MM.1S (cell line): ENCODE measurements around the gene SYNRG.

Experiments
- DNase-seq: peaks from one replicate; pipeline ENCODE4 v3.0.0-alpha.2; 2015
- H2AFZ ChIP-seq: fragments of 300-600 bp; sonication (generic); 2 replicates; pipeline ENCODE4 v1.6.0; 2016; ENCODE audit warnings: antibody characterized with exemption, low read length
- H3F3A ChIP-seq: fragments of 300-600 bp; sonication (generic); 2 replicates; pipeline ENCODE4 v1.6.1; 2016; ENCODE audit warnings: mild to moderate bottlenecking, antibody characterized with exemption, low read length, moderate library complexity, mixed read lengths; ENCODE audit not compliant: insufficient read depth
- H3K27ac ChIP-seq: fragments of 300-600 bp; sonication (generic); 2 replicates; pipeline ENCODE4 v1.5.1; 2016; ENCODE audit warnings: mild to moderate bottlenecking, low read length
- H3K27me3 ChIP-seq: fragments of 300-600 bp; sonication (generic); replicated peaks from 2 replicates; pipeline ENCODE4 v1.6.0; 2016; ENCODE audit warnings: low read length; ENCODE audit not compliant: insufficient read depth
- H3K36me3 ChIP-seq: fragments of 300-600 bp; sonication (generic); replicated peaks from 2 replicates; pipeline ENCODE4 v1.6.1; 2016; ENCODE audit warnings: mild to moderate bottlenecking, low read length, mixed read lengths; ENCODE audit not compliant: insufficient read depth
- H3K4me1 ChIP-seq: fragments of 300-600 bp; sonication (generic); 2 replicates; pipeline ENCODE4 v1.6.1; 2016; ENCODE audit warnings: low read length, mixed read lengths
- H3K4me2 ChIP-seq: fragments of 300-600 bp; sonication (generic); 2 replicates; pipeline ENCODE4 v1.6.0; 2016; ENCODE audit warnings: low read depth, low read length
- H3K4me3 ChIP-seq: fragments of 300-600 bp; sonication (generic); 2 replicates; pipeline ENCODE4 v1.5.1; 2016; ENCODE audit warnings: low read length, mixed read lengths
- H3K79me2 ChIP-seq: fragments of 300-600 bp; sonication (generic); 2 replicates; pipeline ENCODE4 v1.6.1; 2016; ENCODE audit warnings: mixed run types, low read length, mixed read lengths
- H3K9ac ChIP-seq: fragments of 300-600 bp; sonication (generic); 2 replicates; pipeline ENCODE4 v1.6.1; 2016; ENCODE audit warnings: low read length, mixed read lengths
- H3K9me2 ChIP-seq: fragments of 300-600 bp; sonication (generic); replicated peaks from 2 replicates; pipeline ENCODE4 v1.6.1; 2016; ENCODE audit warnings: mild to moderate bottlenecking, low read length, mixed read lengths; ENCODE audit not compliant: insufficient read depth
- H3K9me3 ChIP-seq: fragments of 300-600 bp; sonication (generic); replicated peaks from 2 replicates; pipeline ENCODE4 v1.6.1; 2016; ENCODE audit warnings: mild to moderate bottlenecking, low read length, mixed read lengths; ENCODE audit not compliant: insufficient read depth
- H4K20me1 ChIP-seq: fragments of 300-600 bp; sonication (generic); 2 replicates; pipeline ENCODE4 v1.6.1; 2016; ENCODE audit warnings: mild to moderate bottlenecking, low read length, moderate library complexity, mixed read lengths; ENCODE audit not compliant: insufficient read depth
- CTCF ChIP-seq: fragments of 300-600 bp; sonication (generic); IDR thresholded peaks from 2 replicates; pipeline ENCODE4 v1.5.1; 2016; ENCODE audit warnings: antibody characterized with exemption, low read length, mixed read lengths
- EZH2 ChIP-seq: fragments of 300-600 bp; sonication (generic); optimal IDR thresholded peaks from 2 replicates; pipeline ENCODE3; 2017; ENCODE audit warnings: low read depth, mild to moderate bottlenecking, antibody characterized with exemption, low read length, mixed read lengths
- EZH2phosphoT487 ChIP-seq: fragments of 300-600 bp; sonication (generic); IDR thresholded peaks from 2 replicates; pipeline ENCODE4 v1.6.1; 2018; ENCODE audit warnings: antibody characterized with exemption, low read length

Gene SYNRG

GRCh38 chr17:37543637-37544052, 65.6 kb downstream of the SYNRG start:
- no peak overlapping the region for H3K9ac ChIP-seq
- H3F3A ChIP-seq, result no peaks in the 10 kb centered on the region
- DNase-seq, result no peak
- no peaks in the 10 kb centered on the region for H3K9me3 ChIP-seq
- no peak overlapping the region for H3K27ac ChIP-seq
- peaks cover 37% of the 10 kb centered on the region for H3K79me2 ChIP-seq
- H3K4me2 ChIP-seq, result no peak overlapping the region
- no peaks in the 10 kb centered on the region for H3K27me3 ChIP-seq
- no peaks in the 10 kb centered on the region for H4K20me1 ChIP-seq
- no peaks in the 10 kb centered on the region for H3K9me2 ChIP-seq
- no peaks in the 10 kb centered on the region for H3K4me1 ChIP-seq
- H2AFZ ChIP-seq, result no peak overlapping the region
- H3K36me3 ChIP-seq, result peaks cover 7% of the 10 kb centered on the region; the same call in 1 of the 2 replicates
- no peak overlapping the region for H3K4me3 ChIP-seq
- no peak for TF ChIP-seq CTCF
- TF ChIP-seq EZH2phosphoT487, result no peak
- no peak for TF ChIP-seq EZH2

GRCh38 chr17:37541880-37542660, 67.1 kb downstream of the SYNRG start:
- Histone ChIP-seq H3K9ac (no peak overlapping the region), H3K9me2 (no peaks in the 10 kb centered on the region), H3K36me3 (peaks cover 8% of the 10 kb centered on the region; the same call in 1 of the 2 replicates)

GRCh38 chr17:37538981-37539659, 70.1 kb downstream of the SYNRG start:
- Histone ChIP-seq H4K20me1 (no peaks in the 10 kb centered on the region), H3K36me3 (peaks cover 14% of the 10 kb centered on the region; the same call in 1 of the 2 replicates), H2AFZ (no peak overlapping the region), H3K4me3 (no peak overlapping the region), H3K27ac (no peak overlapping the region), H3K9me2 (no peaks in the 10 kb centered on the region), H3K4me2 (no peak overlapping the region), H3K9ac (no peak overlapping the region), H3K79me2 (0 out of 2 replicates have a peak, but pooled peaks cover 7% of the 10 kb centered on the region), H3F3A (no peaks in the 10 kb centered on the region), H3K4me1 (no peaks in the 10 kb centered on the region), H3K27me3 (no peaks in the 10 kb centered on the region), H3K9me3 (no peaks in the 10 kb centered on the region)
- DNase-seq, result no peak
- no peak for TF ChIP-seq EZH2
- no peak for TF ChIP-seq CTCF
- no peak for TF ChIP-seq EZH2phosphoT487

More at GRCh38 chr17:37541880-37542660, 67.1 kb downstream of the SYNRG start:
- Histone ChIP-seq H3K4me1 (no peaks in the 10 kb centered on the region), H3K4me2 (no peak overlapping the region), H3K9me3 (no peaks in the 10 kb centered on the region), H4K20me1 (no peaks in the 10 kb centered on the region), H3F3A (no peaks in the 10 kb centered on the region), H3K79me2 (peaks cover 26% of the 10 kb centered on the region), H3K27ac (no peak overlapping the region), H3K27me3 (no peaks in the 10 kb centered on the region), H3K4me3 (no peak overlapping the region), H2AFZ (no peak overlapping the region)
- no peak for TF ChIP-seq CTCF
- no peak for TF ChIP-seq EZH2phosphoT487
- no peak for TF ChIP-seq EZH2
- no peak for DNase-seq
